Type B pancreatic cell (in vitro differentiated cells): ENCODE measurements around the gene ITPR2. TPM values are rescaled to one million over a fixed set of nuclear protein-coding genes. Genes with fewer than 3 reads are reported as not detected.

Source experiments
- DNase-seq: peaks from one replicate; pipeline ENCODE4 v3.0.0; 2021; ENCODE audit warnings: mixed read lengths; ENCODE audit not compliant: unreplicated experiment; ENCODE audit errors: extremely low spot score
- H3K27ac Mint-ChIP-seq: 2 replicates; pipeline ENCODE4 v1.8.0; 2021; ENCODE audit warnings: mild to moderate bottlenecking, mixed read lengths
- H3K27me3 Mint-ChIP-seq: 2 replicates; pipeline ENCODE4 v1.8.0; 2021; ENCODE audit warnings: mixed read lengths
- H3K36me3 Mint-ChIP-seq: 2 replicates; pipeline ENCODE4 v1.8.0; 2021; ENCODE audit warnings: mixed read lengths
- H3K4me1 Mint-ChIP-seq: one replicate; pipeline ENCODE4 v1.8.0; 2021; ENCODE audit warnings: mixed read lengths; ENCODE audit not compliant: unreplicated experiment
- H3K4me3 Mint-ChIP-seq: 2 replicates; pipeline ENCODE4 v1.8.0; 2021; ENCODE audit warnings: mild to moderate bottlenecking, mixed read lengths
- H3K9me3 Mint-ChIP-seq: 2 replicates; pipeline ENCODE4 v1.8.0; 2021; ENCODE audit warnings: mixed read lengths
- CTCF ChIP-seq: fragments of 200-600 bp; sonication (generic); conservative IDR thresholded peaks from 2 replicates; pipeline ENCODE4 v1.5.0; 2021; ENCODE audit warnings: antibody characterized with exemption, mild to moderate bottlenecking
- total RNA-seq: library from RNA; stranded (reverse); gene quantifications from 2 replicates; pipeline ENCODE4 v1.2.1, GENCODE V29; 2021; ENCODE audit warnings: low replicate concordance

ITPR2 gene
- total RNA-seq, 1 donor from 2014 or later, result 33.7 TPM

DNA sequence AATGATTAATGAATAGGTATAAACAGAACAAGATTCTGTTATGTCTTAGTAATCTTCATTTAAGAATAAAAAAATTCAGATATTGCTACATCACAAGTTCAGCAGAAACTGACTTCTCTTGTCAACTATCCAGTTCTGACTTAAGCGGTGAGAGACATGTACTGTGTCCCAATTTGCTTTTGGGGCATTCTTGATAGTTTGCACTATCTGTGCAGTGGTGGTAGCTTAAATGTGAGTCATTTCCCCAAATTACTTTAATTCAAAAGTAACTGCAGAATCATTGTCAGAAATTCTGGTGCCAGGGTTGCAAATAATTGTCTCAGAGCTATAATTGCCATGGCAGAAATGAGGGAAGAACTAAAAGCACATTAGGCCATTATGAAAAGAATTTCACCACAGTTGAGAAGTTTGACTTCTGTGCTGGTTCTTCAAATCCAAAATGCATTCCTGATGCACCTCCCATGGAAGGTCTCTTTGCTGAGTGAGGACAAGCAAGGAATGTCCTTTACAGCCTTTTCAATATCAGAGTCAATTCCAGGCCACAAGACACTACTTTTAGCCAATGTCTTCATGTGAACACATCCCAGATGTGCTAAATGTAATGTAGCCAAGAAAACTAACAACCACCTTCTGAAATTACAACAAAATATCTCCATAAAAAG lies 332.9 kb downstream of the ITPR2 start:
- no peak for TF ChIP-seq CTCF
- H3K36me3 Mint-ChIP-seq, result peaks cover 4% of the 10 kb centered on the region
- H3K4me3 Mint-ChIP-seq, result no peak overlapping the region
- no peaks in the 10 kb centered on the region for H3K27me3 Mint-ChIP-seq
- DNase-seq, result no peak
- no peaks in the 10 kb centered on the region for H3K9me3 Mint-ChIP-seq
- H3K4me1 Mint-ChIP-seq, result no peaks in the 10 kb centered on the region
- H3K27ac Mint-ChIP-seq, result no peak overlapping the region

DNA sequence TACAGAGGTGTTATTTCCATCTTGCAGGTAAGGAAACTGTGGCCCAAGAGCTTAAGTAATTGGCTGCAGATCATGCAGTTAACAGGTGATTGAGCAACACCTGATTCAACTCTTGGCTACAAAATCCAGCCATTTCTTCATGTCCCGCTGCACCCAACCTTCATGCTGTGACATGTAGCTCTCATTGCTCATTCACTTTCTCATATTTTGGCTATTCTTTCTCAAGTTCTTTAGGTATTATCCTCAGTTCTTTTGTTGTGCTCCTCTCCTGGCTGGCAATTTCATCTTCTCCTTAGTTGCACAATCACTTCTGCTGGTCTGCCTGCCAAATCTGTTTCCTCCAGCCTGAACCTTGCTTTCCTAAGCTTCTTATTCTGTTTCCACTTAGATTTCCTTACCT lies 336.8 kb downstream of the ITPR2 start:
- no peak for TF ChIP-seq CTCF

GRCh38 chr12:26493656-26494055 lies 339.3 kb downstream of the ITPR2 start:
- Mint-ChIP-seq H3K27ac (no peak overlapping the region), H3K36me3 (peaks cover 34% of the 10 kb centered on the region), H3K27me3 (no peaks in the 10 kb centered on the region), H3K9me3 (peaks cover 4% of the 10 kb centered on the region), H3K4me3 (no peak overlapping the region), H3K4me1 (no peaks in the 10 kb centered on the region)
- TF ChIP-seq CTCF, result no peak
- DNase-seq, result no peak

More for the DNA sequence above, 336.8 kb downstream of the ITPR2 start:
- Mint-ChIP-seq H3K4me1 (no peaks in the 10 kb centered on the region), H3K27ac (no peak overlapping the region), H3K4me3 (no peak overlapping the region), H3K36me3 (peaks cover 15% of the 10 kb centered on the region), H3K27me3 (no peaks in the 10 kb centered on the region), H3K9me3 (no peaks in the 10 kb centered on the region)
- no peak for DNase-seq

GRCh38 chr12:26492406-26492805 lies 340.6 kb downstream of the ITPR2 start:
- Mint-ChIP-seq H3K27ac (no peak overlapping the region), H3K4me1 (no peaks in the 10 kb centered on the region), H3K36me3 (peaks cover 32% of the 10 kb centered on the region), H3K9me3 (peaks cover 4% of the 10 kb centered on the region), H3K4me3 (no peak overlapping the region), H3K27me3 (no peaks in the 10 kb centered on the region)
- no peak for DNase-seq
- TF ChIP-seq CTCF, result no peak

DNA sequence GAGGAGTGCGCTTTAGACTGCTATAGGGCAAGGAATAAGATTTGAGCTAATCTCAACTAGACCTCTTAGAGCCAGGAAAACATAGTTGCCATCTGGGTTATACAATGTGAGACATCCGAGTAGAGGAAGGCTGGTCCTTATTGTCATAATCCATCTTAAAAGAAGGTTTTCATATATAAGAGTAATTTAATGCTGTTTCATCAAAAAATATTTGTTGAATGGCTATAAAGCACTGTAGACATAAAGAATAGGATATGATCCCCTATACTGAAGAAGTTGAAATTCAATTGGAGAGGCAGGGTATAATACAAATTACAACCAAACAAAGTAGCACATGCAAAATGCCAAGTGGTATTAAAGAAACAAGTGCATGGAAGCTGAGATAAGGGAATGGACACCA lies 343.1 kb downstream of the ITPR2 start:
- peaks cover 4% of the 10 kb centered on the region for H3K9me3 Mint-ChIP-seq
- H3K27me3 Mint-ChIP-seq, result no peaks in the 10 kb centered on the region
- TF ChIP-seq CTCF, result no peak
- no peak overlapping the region for H3K27ac Mint-ChIP-seq
- DNase-seq, result no peak
- H3K4me3 Mint-ChIP-seq, result no peak overlapping the region
- H3K36me3 Mint-ChIP-seq, result peaks cover 35% of the 10 kb centered on the region
- no peaks in the 10 kb centered on the region for H3K4me1 Mint-ChIP-seq
